Measurements from ENCODE around the gene MSH5. TPM values are rescaled to one million over a fixed set of nuclear protein-coding genes. Genes with fewer than 3 reads are reported as not detected.

The MSH5 gene
- total and polyA plus RNA-seq, 9 of the 15 experiments (the other 6 are each of a cell fraction or from before 2014, with no cell fraction given): 12.5 to 104 (median 46.6) TPM

GRCh38 chr6:31767096-31767645, 27.4 kb downstream of the MSH5 start:
- no TSS peak for BruUV-seq (replicated peaks)
- H3K9me3 ChIP-seq (replicated peaks; ENCODE audit: control insufficient read depth, insufficient read depth, low read depth, low read length): no peaks in the 10 kb centered on the region
- H4K20me1 ChIP-seq (replicated peaks; ENCODE audit: control insufficient read depth, insufficient read depth, low read length): no peaks in the 10 kb centered on the region
- no peak overlapping the region for H3K4me3 ChIP-seq
- H3K4me1 ChIP-seq (replicated peaks in 1 of 2; ENCODE audit: control insufficient read depth in 2 of 2, insufficient read depth in 2 of 2, low read length in 2 of 2): peaks cover 18 to 57% of the 10 kb centered on the region in 2 experiments; a peak in 4 of 5 replicates
- peak; percentile 41; the same call in 1 of the 2 replicates for TF ChIP-seq SPI1 (IDR thresholded peaks at IDR 0.05; ENCODE audit: borderline replicate concordance, low read depth, low read length)
- 0 out of 2 replicates have a peak, but pooled peaks have one; percentile 7 for TF ChIP-seq ZNF695 (CRISPR knock-in tag; IDR thresholded peaks at IDR 0.05)
- no peak for TF ChIP-seq TFAM (CRISPR knock-in tag; conservative IDR thresholded peaks at IDR 0.05)
- no peak for TF ChIP-seq ZNF282 (CRISPR knock-in tag; IDR thresholded peaks at IDR 0.05)
- TF ChIP-seq MYBL2 (IDR thresholded peaks at IDR 0.05; ENCODE audit: low read depth): no peak
- TF ChIP-seq MYBL2 (CRISPR knock-in tag; IDR thresholded peaks at IDR 0.05; ENCODE audit: borderline replicate concordance): no peak
- 0 out of 4 replicates have a peak, but pooled peaks of 1 of the 2 experiments have one; percentile 21 for TF ChIP-seq FOXA3 (CRISPR knock-in tag; conservative IDR thresholded peaks at IDR 0.05 in 1 of 2, IDR thresholded peaks at IDR 0.05 in 1 of 2)
- no peak for TF ChIP-seq TAF7 (tag; IDR thresholded peaks at IDR 0.05)
- TF ChIP-seq BRF1 (IDR thresholded peaks at IDR 0.05; ENCODE audit: borderline replicate concordance, extremely low read depth, insufficient read length): no peak
- no peak for TF ChIP-seq BDP1 (IDR thresholded peaks at IDR 0.05; ENCODE audit: insufficient read depth, insufficient read length)
- peak; percentile 40; the same call in 1 of the 2 replicates for TF ChIP-seq USF1 (CRISPR knock-in tag; IDR thresholded peaks at IDR 0.05)
- no peak overlapping the region for H3K27ac ChIP-seq (ENCODE audit: extremely low read depth, low read depth, low read length)
- CTCF ChIA-PET (ENCODE audit: low intra/inter-chr PET ratio): interaction anchor here (0.5 kb wide), 1 partner anchor 87 kb away, joined by 3 read pairs; no protein-coding TSS in a partner anchor
- no peaks in the 10 kb centered on the region for H3K79me2 ChIP-seq (ENCODE audit: control insufficient read depth, insufficient read depth, low read length)
- H3K9me1 ChIP-seq (ENCODE audit: control insufficient read depth, insufficient read depth, low read length): peaks cover 4% of the 10 kb centered on the region
- H3K4me2 ChIP-seq (ENCODE audit: insufficient read depth, low read length): no peak overlapping the region
- FAIRE-seq (no peak), DNase-seq (ENCODE audit: extremely low read depth in 1 of 4, low spot score in 3 of 4) (no peak), ATAC-seq (no peak)
- intact Hi-C loops (cut with micrococcal nuclease) (no loop called here), in situ Hi-C loops (cut with MboI) (loop anchor here (5.0 kb wide), 1 partner anchor 80 kb away; no protein-coding TSS in a partner anchor)
- POLR2A ChIA-PET: interaction anchor here (0.7 to 5.9 kb wide), 10 partner anchors 8 to 36 kb away, joined by 3 to 75 read pairs (median 5); partner anchors contain the start of genes CLIC1, MSH5 and VARS1
- H3K9ac ChIP-seq (ENCODE audit: insufficient read depth in 1 of 2, low read depth in 2 of 2, low read length in 2 of 2): peak overlapping the region in 1 of 2 experiments; percentile 79; a peak in 2 of 4 replicates
- H3K27me3 ChIP-seq (ENCODE audit: control insufficient read depth in 2 of 2, insufficient read depth in 2 of 2, low read length in 2 of 2): no peaks in the 10 kb centered on the region
- peaks cover 20% of the 10 kb centered on the region; the same call in 2 of the 3 replicates for H3K36me3 ChIP-seq (ENCODE audit: control insufficient read depth, insufficient read depth, low read length)
- no peak overlapping the region for H2AFZ ChIP-seq (ENCODE audit: low read depth, low read length)
- 64% methylated on average over 6 of the region's 6 CpGs for WGBS (ENCODE audit: insufficient coverage, low coverage, missing lambda C conversion rate)
